ENCODE data around the gene TBCE. TPM values are rescaled to one million over a fixed set of nuclear protein-coding genes. Genes with fewer than 3 reads are reported as not detected.
"Not testable (repeated sequence)": the region's sequence is repeated elsewhere in the genome, so short reads cannot be mapped to it uniquely, and the experiment has no call there.

TBCE gene
- total RNA-seq, 1 experiment from 2014 or later, result 28.8 TPM

- Histone ChIP-seq H3K27me3 (ENCODE audit: control insufficient read depth, insufficient read depth, low read length) (no peaks in the 10 kb centered on the region), H3K4me3 (ENCODE audit: insufficient read depth, low read depth, low read length) (no peak overlapping the region), H3K36me3 (replicated peaks; ENCODE audit: control insufficient read depth, insufficient read depth, low read length) (peaks cover 17% of the 10 kb centered on the region)
- DNase-seq, result no peak
Observed at GRCh38 chr1:235441159-235441685, 74.0 kb downstream of the TBCE start.

- Histone ChIP-seq H3K27me3 (ENCODE audit: control insufficient read depth, insufficient read depth, low read length) (no peaks in the 10 kb centered on the region), H3K36me3 (replicated peaks; ENCODE audit: control insufficient read depth, insufficient read depth, low read length) (peaks cover 18% of the 10 kb centered on the region), H3K4me3 (ENCODE audit: insufficient read depth, low read depth, low read length) (no peak overlapping the region)
- DNase-seq, result no peak
Observed at GRCh38 chr1:235442788-235443429, 75.7 kb downstream of the TBCE start.

GRCh38 chr1:235448616-235449015 is 81.4 kb downstream of the TBCE start:
- H3K4me3 ChIP-seq (ENCODE audit: insufficient read depth, low read depth, low read length), result no peak overlapping the region
- H3K36me3 ChIP-seq (replicated peaks; ENCODE audit: control insufficient read depth, insufficient read depth, low read length), result peaks cover 22% of the 10 kb centered on the region
- no peak for DNase-seq
- H3K27me3 ChIP-seq (ENCODE audit: control insufficient read depth, insufficient read depth, low read length), result no peaks in the 10 kb centered on the region

- DNase-seq, result no peak
- peaks cover 22% of the 10 kb centered on the region for H3K36me3 ChIP-seq (replicated peaks; ENCODE audit: control insufficient read depth, insufficient read depth, low read length)
- H3K27me3 ChIP-seq (ENCODE audit: control insufficient read depth, insufficient read depth, low read length), result no peaks in the 10 kb centered on the region
- H3K4me3 ChIP-seq (ENCODE audit: insufficient read depth, low read depth, low read length), result no peak overlapping the region
Observed at GRCh38 chr1:235450433-235450832, 83.2 kb downstream of the TBCE start.

GRCh38 chr1:235450886-235451483 is 83.8 kb downstream of the TBCE start:
- DNase-seq, result no peak
- Histone ChIP-seq H3K36me3 (replicated peaks; ENCODE audit: control insufficient read depth, insufficient read depth, low read length) (peaks cover 22% of the 10 kb centered on the region), H3K4me3 (ENCODE audit: insufficient read depth, low read depth, low read length) (no peak overlapping the region), H3K27me3 (ENCODE audit: control insufficient read depth, insufficient read depth, low read length) (no peaks in the 10 kb centered on the region)

- Histone ChIP-seq H3K36me3 (replicated peaks; ENCODE audit: control insufficient read depth, insufficient read depth, low read length) (peaks cover 14% of the 10 kb centered on the region), H3K27me3 (ENCODE audit: control insufficient read depth, insufficient read depth, low read length) (no peaks in the 10 kb centered on the region), H3K4me3 (ENCODE audit: insufficient read depth, low read depth, low read length) (no peak overlapping the region)
- DNase-seq, result no peak
Observed at GRCh38 chr1:235454021-235454420, 86.8 kb downstream of the TBCE start.

- H3K4me3 ChIP-seq (ENCODE audit: insufficient read depth, low read depth, low read length), result no peak overlapping the region
- no peaks in the 10 kb centered on the region for H3K27me3 ChIP-seq (ENCODE audit: control insufficient read depth, insufficient read depth, low read length)
- H3K36me3 ChIP-seq (replicated peaks; ENCODE audit: control insufficient read depth, insufficient read depth, low read length), result peaks cover 9% of the 10 kb centered on the region
- DNase-seq, result no peak
Observed at GRCh38 chr1:235455097-235455496, 87.9 kb downstream of the TBCE start.

- DNase-seq, result no peak
- no peak overlapping the region for H3K4me3 ChIP-seq (ENCODE audit: insufficient read depth, low read depth, low read length)
- H3K27me3 ChIP-seq (ENCODE audit: control insufficient read depth, insufficient read depth, low read length), result no peaks in the 10 kb centered on the region
- peaks cover 7% of the 10 kb centered on the region for H3K36me3 ChIP-seq (replicated peaks; ENCODE audit: control insufficient read depth, insufficient read depth, low read length)
Observed at GRCh38 chr1:235455823-235456222, 88.6 kb downstream of the TBCE start.

GRCh38 chr1:235457856-235458255 is 90.6 kb downstream of the TBCE start:
- not testable (repeated sequence) for H3K27me3 ChIP-seq (ENCODE audit: control insufficient read depth, insufficient read depth, low read length); H3K4me3 ChIP-seq (ENCODE audit: insufficient read depth, low read depth, low read length); H3K36me3 ChIP-seq (replicated peaks; ENCODE audit: control insufficient read depth, insufficient read depth, low read length); DNase-seq

GRCh38 chr1:235460770-235461169 is 93.5 kb downstream of the TBCE start:
- DNase-seq, result no peak
- Histone ChIP-seq H3K4me3 (ENCODE audit: insufficient read depth, low read depth, low read length) (no peak overlapping the region), H3K36me3 (replicated peaks; ENCODE audit: control insufficient read depth, insufficient read depth, low read length) (no peaks in the 10 kb centered on the region; the same call in 1 of the 2 replicates), H3K27me3 (ENCODE audit: control insufficient read depth, insufficient read depth, low read length) (no peaks in the 10 kb centered on the region)

GRCh38 chr1:235461954-235462353 is 94.7 kb downstream of the TBCE start:
- DNase-seq, result no peak
- Histone ChIP-seq H3K27me3 (ENCODE audit: control insufficient read depth, insufficient read depth, low read length) (no peaks in the 10 kb centered on the region), H3K36me3 (replicated peaks; ENCODE audit: control insufficient read depth, insufficient read depth, low read length) (no peaks in the 10 kb centered on the region; the same call in 1 of the 2 replicates), H3K4me3 (ENCODE audit: insufficient read depth, low read depth, low read length) (no peak overlapping the region)

- not testable (repeated sequence) for H3K27me3 ChIP-seq (ENCODE audit: control insufficient read depth, insufficient read depth, low read length)
Observed at GRCh38 chr1:235462832-235463231, 95.6 kb downstream of the TBCE start.

GRCh38 chr1:235465066-235465465 is 97.8 kb downstream of the TBCE start:
- Histone ChIP-seq H3K27me3 (ENCODE audit: control insufficient read depth, insufficient read depth, low read length) (no peaks in the 10 kb centered on the region), H3K4me3 (ENCODE audit: insufficient read depth, low read depth, low read length) (no peak overlapping the region), H3K36me3 (replicated peaks; ENCODE audit: control insufficient read depth, insufficient read depth, low read length) (no peaks in the 10 kb centered on the region; the same call in 1 of the 2 replicates)
- DNase-seq, result no peak

More at GRCh38 chr1:235462832-235463231, 95.6 kb downstream of the TBCE start:
- H3K4me3 ChIP-seq (ENCODE audit: insufficient read depth, low read depth, low read length); DNase-seq; H3K36me3 ChIP-seq (replicated peaks; ENCODE audit: control insufficient read depth, insufficient read depth, low read length): not testable (repeated sequence)

GRCh38 chr1:235468004-235468403 is 100.8 kb downstream of the TBCE start:
- Histone ChIP-seq H3K27me3 (ENCODE audit: control insufficient read depth, insufficient read depth, low read length) (no peaks in the 10 kb centered on the region), H3K4me3 (ENCODE audit: insufficient read depth, low read depth, low read length) (no peak overlapping the region), H3K36me3 (replicated peaks; ENCODE audit: control insufficient read depth, insufficient read depth, low read length) (no peaks in the 10 kb centered on the region; the same call in 1 of the 2 replicates)
- DNase-seq, result no peak

- no peaks in the 10 kb centered on the region; the same call in 1 of the 2 replicates for H3K36me3 ChIP-seq (replicated peaks; ENCODE audit: control insufficient read depth, insufficient read depth, low read length)
- no peak for DNase-seq
- no peaks in the 10 kb centered on the region for H3K27me3 ChIP-seq (ENCODE audit: control insufficient read depth, insufficient read depth, low read length)
- no peak overlapping the region for H3K4me3 ChIP-seq (ENCODE audit: insufficient read depth, low read depth, low read length)
Observed at GRCh38 chr1:235468970-235469369, 101.7 kb downstream of the TBCE start.
